Ovary (tissue), 3 donors: Measurements from ENCODE around the gene MYO5C.

Source experiments
- EP300 ChIP-seq: sonication (generic); formaldehyde crosslinking; IDR thresholded peaks from one replicate; pipeline ENCODE4 v1.6.1; 2017; ENCODE audit warnings: antibody characterized with exemption
- POLR2A ChIP-seq: fragments of 450-650 bp; IDR thresholded peaks from one replicate; pipeline ENCODE4 v1.6.1; 2017; ENCODE audit warnings: antibody characterized with exemption, mild to moderate bottlenecking, moderate library complexity
- TF ChIP-seq, protein P1 (sequence below), 3 donors: fragments of 450-650 bp in 2 of 3; fragments of 200-600 bp in 1 of 3; IDR thresholded peaks; one replicate each; pipeline versions ENCODE4 v1.5.1 to v1.8.0; 2016 to 2022; ENCODE audit warnings: antibody characterized with exemption in 3 of 3, mild to moderate bottlenecking in 1 of 3
- donor health status: DM: no; HTN: no; CAD: no.

DNA sequence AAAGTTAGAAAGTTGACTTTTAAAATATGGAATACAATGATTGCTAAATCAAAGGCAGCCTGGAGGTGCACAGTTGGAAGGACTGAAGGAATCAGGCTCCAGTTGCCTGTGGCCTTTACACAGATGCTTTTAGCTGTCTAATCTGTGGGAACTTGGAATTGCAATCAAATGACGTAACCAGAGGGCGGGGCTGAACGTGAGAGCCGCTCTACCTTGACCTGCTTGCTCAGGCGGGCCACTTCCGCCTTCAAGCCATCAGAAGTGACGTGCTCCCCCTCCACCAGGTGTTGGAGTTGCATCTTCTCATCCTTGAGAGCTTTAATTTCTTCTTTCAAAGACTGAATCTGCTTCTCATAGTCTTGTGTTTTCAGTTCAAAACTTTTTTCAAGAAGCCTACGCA lies 66.7 kb downstream of the MYO5C start:
- TF ChIP-seq, protein P1, sequence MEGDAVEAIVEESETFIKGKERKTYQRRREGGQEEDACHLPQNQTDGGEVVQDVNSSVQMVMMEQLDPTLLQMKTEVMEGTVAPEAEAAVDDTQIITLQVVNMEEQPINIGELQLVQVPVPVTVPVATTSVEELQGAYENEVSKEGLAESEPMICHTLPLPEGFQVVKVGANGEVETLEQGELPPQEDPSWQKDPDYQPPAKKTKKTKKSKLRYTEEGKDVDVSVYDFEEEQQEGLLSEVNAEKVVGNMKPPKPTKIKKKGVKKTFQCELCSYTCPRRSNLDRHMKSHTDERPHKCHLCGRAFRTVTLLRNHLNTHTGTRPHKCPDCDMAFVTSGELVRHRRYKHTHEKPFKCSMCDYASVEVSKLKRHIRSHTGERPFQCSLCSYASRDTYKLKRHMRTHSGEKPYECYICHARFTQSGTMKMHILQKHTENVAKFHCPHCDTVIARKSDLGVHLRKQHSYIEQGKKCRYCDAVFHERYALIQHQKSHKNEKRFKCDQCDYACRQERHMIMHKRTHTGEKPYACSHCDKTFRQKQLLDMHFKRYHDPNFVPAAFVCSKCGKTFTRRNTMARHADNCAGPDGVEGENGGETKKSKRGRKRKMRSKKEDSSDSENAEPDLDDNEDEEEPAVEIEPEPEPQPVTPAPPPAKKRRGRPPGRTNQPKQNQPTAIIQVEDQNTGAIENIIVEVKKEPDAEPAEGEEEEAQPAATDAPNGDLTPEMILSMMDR (IDR thresholded peaks at IDR 0.05), result no peak
- TF ChIP-seq POLR2A (no peak), EP300 (no peak)
